Testis (tissue), 3 donors: ENCODE measurements around the gene RUNDC3A. TPM values are rescaled to one million over a fixed set of nuclear protein-coding genes. Genes with fewer than 3 reads are reported as not detected.

Experiments
- DNase-seq: peaks from one replicate; pipeline ENCODE4 v3.0.0-alpha.2; 2019
- H3K27ac ChIP-seq, 2 donors: fragments of 200-600 bp; sonication (generic); one replicate each; pipeline ENCODE4 v1.5.1; 2019
- H3K27me3 ChIP-seq: fragments of 200-600 bp; sonication (generic); one replicate; pipeline ENCODE4 v1.5.1; 2019
- H3K36me3 ChIP-seq: fragments of 200-600 bp; sonication (generic); one replicate; pipeline ENCODE4 v1.5.1; 2017; ENCODE audit warnings: low read depth; ENCODE audit errors: missing control alignments
- H3K4me1 ChIP-seq: fragments of 200-600 bp; sonication (generic); one replicate; pipeline ENCODE4 v1.5.1; 2019
- H3K4me3 ChIP-seq, 2 donors: fragments of 200-600 bp; sonication (generic); one replicate each; pipeline ENCODE4 v1.5.1; 2017 to 2019
- H3K9me3 ChIP-seq: fragments of 200-600 bp; sonication (generic); one replicate; pipeline ENCODE4 v1.5.1; 2017
- POLR2A ChIP-seq: fragments of 450-650 bp; IDR thresholded peaks from one replicate; pipeline ENCODE4 v1.6.1; 2017; ENCODE audit warnings: antibody characterized with exemption, mild to moderate bottlenecking, moderate library complexity
- WGBS, 2 donors: methylation state at CpG; one replicate each; pipeline ENCODE4 v1.1.5; 2018; 5-methylcytosine and 5-hydroxymethylcytosine counted together
- intact Hi-C: fragments of 100-400 bp; cut with DNase I; formaldehyde crosslinking; loops from one replicate; pipeline ENCODE4 v1.15.1; 2023; ENCODE audit warnings: low total_unique reads
- polyA plus RNA-seq: library from polyadenylated mRNA; stranded (reverse); fragments of 350-450 nt; fragmentation: Illumina TruSeq; extraction: RNeasy Lipid Tissue Mini Kit (QIAGEN cat#74804); gene quantifications from one replicate; pipeline ENCODE4 v1.2.3, GENCODE V29; 2014; ENCODE audit warnings: low read depth, low replicate concordance; ENCODE audit not compliant: insufficient read depth
- total RNA-seq, 2 donors: library from RNA; depleted of rRNA; stranded (reverse); fragments of >200 nt; gene quantifications; one replicate each; pipeline ENCODE4 v1.2.3, GENCODE V29; 2016
- TF ChIP-seq, protein P1 (sequence below), 3 experiments: fragments of 450-650 bp in 2 of 3; fragments of 200-600 bp in 1 of 3; sonication (generic) in 1 of 3; IDR thresholded peaks; one replicate each; pipeline ENCODE4 v1.5.1; 2016 to 2019; ENCODE audit warnings: antibody characterized with exemption in 3 of 3, mild to moderate bottlenecking in 2 of 3, moderate library complexity in 1 of 3

The RUNDC3A gene
- total and polyA plus RNA-seq, 3 donors from 2014 or later: 14.6 to 53.1 (median 17.5) TPM

DNA sequence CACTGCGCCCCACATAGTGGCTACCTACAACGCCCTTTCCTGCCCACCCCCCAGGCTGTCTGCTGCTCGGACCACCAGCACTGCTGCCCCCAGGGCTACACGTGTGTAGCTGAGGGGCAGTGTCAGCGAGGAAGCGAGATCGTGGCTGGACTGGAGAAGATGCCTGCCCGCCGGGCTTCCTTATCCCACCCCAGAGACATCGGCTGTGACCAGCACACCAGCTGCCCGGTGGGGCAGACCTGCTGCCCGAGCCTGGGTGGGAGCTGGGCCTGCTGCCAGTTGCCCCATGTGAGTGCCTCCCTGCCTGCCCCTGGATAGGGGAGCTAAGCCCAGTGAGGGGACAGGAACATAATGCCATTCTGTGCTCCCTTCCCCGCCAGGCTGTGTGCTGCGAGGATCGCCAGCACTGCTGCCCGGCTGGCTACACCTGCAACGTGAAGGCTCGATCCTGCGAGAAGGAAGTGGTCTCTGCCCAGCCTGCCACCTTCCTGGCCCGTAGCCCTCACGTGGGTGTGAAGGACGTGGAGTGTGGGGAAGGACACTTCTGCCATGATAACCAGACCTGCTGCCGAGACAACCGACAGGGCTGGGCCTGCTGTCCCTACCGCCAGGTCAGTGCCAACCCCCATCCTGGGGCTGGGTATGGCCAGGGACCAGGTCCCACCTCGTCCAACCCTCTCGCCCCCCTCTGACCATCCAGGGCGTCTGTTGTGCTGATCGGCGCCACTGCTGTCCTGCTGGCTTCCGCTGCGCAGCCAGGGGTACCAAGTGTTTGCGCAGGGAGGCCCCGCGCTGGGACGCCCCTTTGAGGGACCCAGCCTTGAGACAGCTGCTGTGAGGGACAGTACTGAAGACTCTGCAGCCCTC is 43.8 kb downstream of the RUNDC3A start:
- 77 to 81% methylated on average over 12 to 35 of the region's 36 CpGs for WGBS, 2 donors
- TF ChIP-seq POLR2A: no peak
- TF ChIP-seq, protein P1, sequence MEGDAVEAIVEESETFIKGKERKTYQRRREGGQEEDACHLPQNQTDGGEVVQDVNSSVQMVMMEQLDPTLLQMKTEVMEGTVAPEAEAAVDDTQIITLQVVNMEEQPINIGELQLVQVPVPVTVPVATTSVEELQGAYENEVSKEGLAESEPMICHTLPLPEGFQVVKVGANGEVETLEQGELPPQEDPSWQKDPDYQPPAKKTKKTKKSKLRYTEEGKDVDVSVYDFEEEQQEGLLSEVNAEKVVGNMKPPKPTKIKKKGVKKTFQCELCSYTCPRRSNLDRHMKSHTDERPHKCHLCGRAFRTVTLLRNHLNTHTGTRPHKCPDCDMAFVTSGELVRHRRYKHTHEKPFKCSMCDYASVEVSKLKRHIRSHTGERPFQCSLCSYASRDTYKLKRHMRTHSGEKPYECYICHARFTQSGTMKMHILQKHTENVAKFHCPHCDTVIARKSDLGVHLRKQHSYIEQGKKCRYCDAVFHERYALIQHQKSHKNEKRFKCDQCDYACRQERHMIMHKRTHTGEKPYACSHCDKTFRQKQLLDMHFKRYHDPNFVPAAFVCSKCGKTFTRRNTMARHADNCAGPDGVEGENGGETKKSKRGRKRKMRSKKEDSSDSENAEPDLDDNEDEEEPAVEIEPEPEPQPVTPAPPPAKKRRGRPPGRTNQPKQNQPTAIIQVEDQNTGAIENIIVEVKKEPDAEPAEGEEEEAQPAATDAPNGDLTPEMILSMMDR (IDR thresholded peaks at IDR 0.05): no peak
- intact Hi-C loops: no loop called here
- Histone ChIP-seq H3K4me3 (no peak overlapping the region), H3K9me3 (no peaks in the 10 kb centered on the region), H3K27ac (no peak overlapping the region), H3K4me1 (no peaks in the 10 kb centered on the region), H3K27me3 (no peaks in the 10 kb centered on the region), H3K36me3 (no peaks in the 10 kb centered on the region)
- no peak for DNase-seq

DNA sequence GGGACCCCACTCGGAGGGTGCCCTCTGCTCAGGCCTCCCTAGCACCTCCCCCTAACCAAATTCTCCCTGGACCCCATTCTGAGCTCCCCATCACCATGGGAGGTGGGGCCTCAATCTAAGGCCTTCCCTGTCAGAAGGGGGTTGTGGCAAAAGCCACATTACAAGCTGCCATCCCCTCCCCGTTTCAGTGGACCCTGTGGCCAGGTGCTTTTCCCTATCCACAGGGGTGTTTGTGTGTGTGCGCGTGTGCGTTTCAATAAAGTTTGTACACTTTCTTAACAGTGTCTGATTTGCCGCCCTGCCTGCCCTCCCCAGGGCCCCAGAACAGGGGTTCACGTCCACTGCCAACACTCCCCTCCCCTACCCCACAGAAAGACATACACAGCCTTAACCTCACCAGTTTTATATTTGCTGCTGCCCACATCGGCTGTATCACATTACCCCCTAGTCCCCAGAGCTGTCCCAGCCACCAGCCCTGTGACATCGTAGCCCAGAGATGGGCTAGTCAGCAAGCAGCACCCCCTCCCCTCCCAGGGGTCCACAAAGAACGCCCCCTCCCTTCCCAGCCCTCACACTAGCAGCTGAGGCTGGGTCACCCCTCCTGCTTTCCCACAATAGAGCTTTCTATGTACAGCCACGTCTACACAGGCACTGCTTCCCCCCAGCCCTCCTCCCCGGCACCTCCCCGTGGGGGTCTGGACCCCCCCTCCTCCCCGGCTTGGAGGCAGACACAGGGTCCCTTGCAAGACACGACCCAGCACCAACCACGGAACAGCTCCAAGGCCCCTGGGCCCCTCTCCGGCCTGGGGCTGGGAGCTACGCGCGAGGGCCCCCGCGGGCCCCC is 44.6 kb downstream of the RUNDC3A start:
- DNase-seq: no peak
- intact Hi-C loops: no loop called here
- Histone ChIP-seq H3K4me3 (peak overlapping the region; percentile 34 to 47), H3K27me3 (no peaks in the 10 kb centered on the region), H3K4me1 (no peaks in the 10 kb centered on the region), H3K9me3 (no peaks in the 10 kb centered on the region), H3K27ac (peak overlapping the region in 1 of 2 donors; percentile 56), H3K36me3 (no peaks in the 10 kb centered on the region)
- WGBS, 2 donors: 42% methylated on average over 13 to 22 of the region's 22 CpGs
- TF ChIP-seq POLR2A: no peak
- TF ChIP-seq, protein P1 (IDR thresholded peaks at IDR 0.05): no peak

DNA sequence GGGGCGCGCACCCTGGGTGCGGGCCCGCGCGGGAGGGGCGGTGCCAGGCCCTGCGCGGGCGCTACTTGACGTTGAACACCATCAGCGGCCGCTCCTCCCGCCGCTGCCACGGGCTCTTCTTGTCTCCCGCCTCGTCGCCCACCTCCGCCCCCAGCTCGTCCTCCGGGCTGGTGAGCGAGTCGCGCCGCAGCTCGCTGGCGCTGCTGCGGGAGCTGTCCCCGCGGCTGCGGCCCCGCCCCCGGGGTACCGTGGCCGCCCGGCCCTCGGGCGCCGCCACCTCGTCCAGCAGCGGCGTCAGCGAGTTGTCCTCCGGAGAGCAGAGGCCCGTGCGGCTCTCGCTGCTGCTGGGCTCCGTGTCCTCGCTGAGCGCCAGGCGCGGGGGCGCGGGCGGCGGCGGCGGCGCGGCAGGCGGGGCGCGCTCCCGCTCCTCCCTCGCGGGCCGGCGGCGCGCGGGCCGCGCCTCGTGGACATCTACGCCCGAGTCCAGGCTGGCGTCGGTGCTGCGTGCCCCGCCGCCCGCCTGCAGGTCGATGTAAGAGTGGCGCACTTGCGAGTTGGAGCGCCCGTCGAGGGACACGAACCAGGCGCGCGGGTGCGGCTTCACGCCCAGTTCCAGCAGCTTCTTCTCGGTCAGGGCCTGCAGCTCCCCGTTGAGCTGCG is 45.4 kb downstream of the RUNDC3A start:
- TF ChIP-seq POLR2A: no peak
- H3K27ac ChIP-seq: peak overlapping the region in 1 of 2 donors; percentile 56
- peak overlapping the region; percentile 34 to 47 for H3K4me3 ChIP-seq
- WGBS, 2 donors: 32 to 40% methylated on average over 12 to 90 of the region's 98 CpGs
- intact Hi-C loops: no loop called here
- no peaks in the 10 kb centered on the region for H3K27me3 ChIP-seq
- H3K9me3 ChIP-seq: no peaks in the 10 kb centered on the region
- no peaks in the 10 kb centered on the region for H3K36me3 ChIP-seq
- peak; percentile 61 for DNase-seq
- H3K4me1 ChIP-seq: no peaks in the 10 kb centered on the region

DNA sequence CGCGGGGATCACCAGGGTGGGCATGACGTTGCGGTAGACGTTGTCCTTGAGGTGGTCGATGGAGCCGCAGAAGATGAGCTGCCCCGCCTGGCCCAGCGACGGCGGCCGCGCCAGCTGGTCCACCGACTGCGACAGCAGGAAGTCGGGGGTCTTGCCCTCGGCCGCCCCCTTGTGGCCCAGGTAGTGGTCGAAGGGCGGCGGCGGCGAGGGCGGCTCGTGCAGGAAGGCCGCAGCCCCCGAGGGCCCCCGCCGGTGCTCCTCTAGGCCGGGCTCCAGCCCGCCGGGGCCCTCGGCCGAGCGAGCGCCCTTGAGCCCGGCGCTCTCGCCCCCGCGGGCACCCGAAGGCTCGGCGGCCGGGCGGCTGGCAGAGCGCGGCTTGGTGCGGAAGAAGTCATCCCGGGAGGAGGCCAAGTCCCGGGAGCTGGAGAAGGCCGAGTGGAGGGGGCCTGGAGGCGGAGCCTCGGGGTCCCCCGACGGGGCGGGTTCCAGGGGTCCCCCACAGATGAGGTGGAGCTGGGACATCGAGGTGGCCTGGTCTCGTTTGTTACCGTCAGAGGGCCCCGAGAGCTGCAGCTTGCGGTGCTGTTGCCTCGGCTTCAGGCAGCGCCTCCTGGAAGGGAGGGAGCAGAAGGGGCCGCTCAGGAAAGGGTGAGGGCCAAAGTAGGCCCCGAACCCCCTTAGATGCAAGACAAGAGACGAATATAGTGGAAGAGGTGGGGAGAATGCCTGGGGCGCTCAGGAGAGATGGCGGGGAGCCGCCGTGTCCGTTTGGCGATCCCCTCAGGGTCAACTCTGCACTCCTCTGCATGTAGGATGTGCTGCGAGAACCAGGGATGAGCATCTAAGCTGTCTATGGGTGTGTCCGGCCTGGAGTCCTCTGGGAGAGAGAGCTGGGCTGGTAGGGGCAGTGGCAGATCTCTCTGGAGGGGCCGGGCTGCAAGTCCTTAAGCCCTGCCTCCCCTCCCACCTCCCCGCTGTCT is 46.5 kb downstream of the RUNDC3A start:
- TF ChIP-seq, protein P1 (IDR thresholded peaks at IDR 0.05): peak; percentile 19 to 35 (median 29)
- no peak for TF ChIP-seq POLR2A
- H3K27ac ChIP-seq: no peak overlapping the region
- H3K4me3 ChIP-seq: peak overlapping the region; percentile 21 to 29
- H3K9me3 ChIP-seq: no peaks in the 10 kb centered on the region
- 47 to 63% methylated on average over 32 to 70 of the region's 77 CpGs for WGBS, 2 donors
- H3K27me3 ChIP-seq: no peaks in the 10 kb centered on the region
- H3K36me3 ChIP-seq: no peaks in the 10 kb centered on the region
- intact Hi-C loops: no loop called here
- H3K4me1 ChIP-seq: no peaks in the 10 kb centered on the region
- peak; percentile 74 for DNase-seq
